ENCODE results near the gene PTTG1IP2. TPM values are rescaled to one million over a fixed set of nuclear protein-coding genes. Genes with fewer than 3 reads are reported as not detected.

Gene PTTG1IP2
- total and polyA plus RNA-seq, 4 donors: 2.0 TPM; not detected in 3

GRCh38 chr7:90488220-90488619, 18.8 kb downstream of the PTTG1IP2 start (continued):
- TF ChIP-seq ZBTB33 (IDR thresholded peaks at IDR 0.05) (no peak), HNF4G (IDR thresholded peaks at IDR 0.05) (no peak), ATF3 (IDR thresholded peaks at IDR 0.05) (no peak), SP1 (IDR thresholded peaks at IDR 0.05) (no peak), TAF1 (conservative IDR thresholded peaks at IDR 0.05) (no peak)

GRCh38 chr7:90492250-90492649, 22.8 kb downstream of the PTTG1IP2 start:
- H3K9ac ChIP-seq (ENCODE audit: low read depth in 1 of 2, low read length in 2 of 2): no peak overlapping the region
- no peak overlapping the region for H3K4me3 ChIP-seq (ENCODE audit: low read depth in 1 of 3, low read length in 3 of 3)
- H3K27me3 ChIP-seq (ENCODE audit: control insufficient read depth in 4 of 4, insufficient read depth in 4 of 4, low read length in 3 of 4): no peaks in the 10 kb centered on the region
- DNase-seq (ENCODE audit: low spot score): no peak
- H3K27ac ChIP-seq (ENCODE audit: low read depth in 1 of 2, low read length in 2 of 2): no peak overlapping the region
- no peak for TF ChIP-seq CTCF (IDR thresholded peaks at IDR 0.05; ENCODE audit: low read depth, low read length, missing input control)
- TF ChIP-seq ATF3 (IDR thresholded peaks at IDR 0.05): no peak
- no peak for TF ChIP-seq YY1 (IDR thresholded peaks at IDR 0.05)
- TF ChIP-seq FOXA1 (IDR thresholded peaks at IDR 0.05): no peak
- no peak for TF ChIP-seq FOXA2 (IDR thresholded peaks at IDR 0.05)
- no peak for TF ChIP-seq HNF4A (conservative IDR thresholded peaks at IDR 0.05)
- TF ChIP-seq HNF4G (IDR thresholded peaks at IDR 0.05): no peak
- no peak for TF ChIP-seq JUND (IDR thresholded peaks at IDR 0.05)
- TF ChIP-seq ZBTB33 (IDR thresholded peaks at IDR 0.05): no peak
- no peak for TF ChIP-seq RAD21 (IDR thresholded peaks at IDR 0.05)
- no peak for TF ChIP-seq RXRA (IDR thresholded peaks at IDR 0.05)
- TF ChIP-seq NR2F2 (IDR thresholded peaks at IDR 0.05): no peak
- TF ChIP-seq TAF1 (conservative IDR thresholded peaks at IDR 0.05): no peak
- TF ChIP-seq EGR1 (IDR thresholded peaks at IDR 0.05; ENCODE audit: low read depth in 2 of 2): no peak
- no peak for TF ChIP-seq MAX (IDR thresholded peaks at IDR 0.05)
- TF ChIP-seq SP1 (IDR thresholded peaks at IDR 0.05): no peak
- no peak for TF ChIP-seq GABPA (IDR thresholded peaks at IDR 0.05 in 1 of 2, conservative IDR thresholded peaks at IDR 0.05 in 1 of 2)
- TF ChIP-seq REST (IDR thresholded peaks at IDR 0.05): no peak
- H3K36me3 ChIP-seq (ENCODE audit: control insufficient read depth in 4 of 4, insufficient read depth in 3 of 4, low read depth in 1 of 4, low read length in 3 of 4): no peaks in the 10 kb centered on the region
- 96% methylated on average over 6 of the region's 6 CpGs for WGBS
- H3K9me3 ChIP-seq (ENCODE audit: control insufficient read depth in 4 of 4, low read length in 3 of 4): no peaks in the 10 kb centered on the region
- no peaks in the 10 kb centered on the region for H3K4me1 ChIP-seq (ENCODE audit: control insufficient read depth in 4 of 4, insufficient read depth in 4 of 4, low read length in 3 of 4)
